Camera-type eye (tissue), 1 donor: ENCODE data around the gene GK2. TPM values are rescaled to one million over a fixed set of nuclear protein-coding genes. Genes with fewer than 3 reads are reported as not detected.

Source experiments
- total RNA-seq: library from RNA; depleted of rRNA; stranded (reverse); fragments of >200 nt; gene quantifications from one replicate; pipeline ENCODE4 v1.2.3, GENCODE V29; 2014

Gene GK2
- total RNA-seq, result not detected

GRCh38 chr4:79408063-79408462 is at the start of gene GK2:
GK2 (minus strand) TSS chr4:79408228; CDS start chr4:79408200, 28 bp downstream.

Other genes starting within 250 kb of the GK2 start
- not detected for gene NAA11, start 82.2 kb downstream of the GK2 start, total RNA-seq